Loucy (cell line): Measurements from ENCODE around the gene PNPLA2.
A peak's percentile ranks its signal among the peaks of the same experiment; 100 is the strongest.

Experiments used
- H2AFZ ChIP-seq: fragments of 200-600 bp; sonication (generic); 2 replicates; pipeline ENCODE4 v1.6.0; 2016; ENCODE audit warnings: antibody characterized with exemption, mild to moderate bottlenecking, low read length, moderate library complexity
- H3F3A ChIP-seq: fragments of 200-600 bp; 2 replicates; pipeline ENCODE4 v1.6.0; 2016; ENCODE audit warnings: antibody characterized with exemption, low read depth, mild to moderate bottlenecking
- H3K27me3 ChIP-seq: fragments of 200-600 bp; sonication (generic); 2 replicates; pipeline ENCODE4 v1.6.1; 2014; ENCODE audit warnings: low read length, mild to moderate bottlenecking; ENCODE audit not compliant: insufficient read depth, poor library complexity, severe bottlenecking
- H3K36me3 ChIP-seq: fragments of 200-600 bp; sonication (generic); 2 replicates; pipeline ENCODE4 v1.6.1; 2016; ENCODE audit warnings: low read length; ENCODE audit not compliant: insufficient read depth
- H3K4me1 ChIP-seq: fragments of 200-600 bp; sonication (generic); 2 replicates; pipeline ENCODE4 v1.5.1; 2014; ENCODE audit warnings: low read length, mild to moderate bottlenecking; ENCODE audit not compliant: insufficient read depth, poor library complexity, severe bottlenecking
- H3K4me2 ChIP-seq: fragments of 200-600 bp; sonication (generic); 2 replicates; pipeline ENCODE4 v1.6.0; 2014; ENCODE audit warnings: antibody characterized with exemption, low read length, low read depth, mild to moderate bottlenecking; ENCODE audit not compliant: poor library complexity, severe bottlenecking
- H3K4me3 ChIP-seq: fragments of 200-600 bp; sonication (generic); 2 replicates; pipeline ENCODE4 v1.5.1; 2014; ENCODE audit warnings: low read length, mild to moderate bottlenecking, mixed read lengths; ENCODE audit not compliant: poor library complexity, severe bottlenecking
- H3K79me2 ChIP-seq: fragments of 200-600 bp; sonication (generic); 2 replicates; pipeline ENCODE4 v1.6.1; 2014; ENCODE audit warnings: low read length; ENCODE audit not compliant: insufficient read depth
- H3K9ac ChIP-seq: fragments of 200-600 bp; sonication (generic); 2 replicates; pipeline ENCODE4 v1.6.0; 2014; ENCODE audit warnings: mild to moderate bottlenecking, low read depth, low read length, moderate library complexity; ENCODE audit not compliant: poor library complexity, severe bottlenecking
- H3K9me2 ChIP-seq: fragments of 200-600 bp; sonication (generic); replicated peaks from 2 replicates; pipeline ENCODE4 v1.6.1; 2016; ENCODE audit warnings: low read depth, low read length, mixed read lengths
- H3K9me3 ChIP-seq: fragments of 200-600 bp; sonication (generic); 2 replicates; pipeline ENCODE4 v1.6.1; 2014; ENCODE audit warnings: mild to moderate bottlenecking, antibody characterized with exemption, low read length, low read depth; ENCODE audit not compliant: insufficient read depth
- H4K20me1 ChIP-seq: fragments of 200-600 bp; sonication (generic); 2 replicates; pipeline ENCODE4 v1.6.0; 2014; ENCODE audit warnings: antibody characterized with exemption, low read length, mild to moderate bottlenecking; ENCODE audit not compliant: insufficient read depth, poor library complexity, severe bottlenecking
- EZH2phosphoT487 ChIP-seq: fragments of 200-600 bp; IDR thresholded peaks from 2 replicates; pipeline ENCODE4 v1.6.1; 2018; ENCODE audit warnings: antibody characterized with exemption, mild to moderate bottlenecking, moderate library complexity, borderline replicate concordance
- TF ChIP-seq, protein P1 (sequence below): fragments of 200-600 bp; sonication (generic); conservative IDR thresholded peaks from 2 replicates; pipeline ENCODE4 v1.5.1; 2014; ENCODE audit warnings: mild to moderate bottlenecking, antibody characterized with exemption, low read length

Gene PNPLA2

DNA sequence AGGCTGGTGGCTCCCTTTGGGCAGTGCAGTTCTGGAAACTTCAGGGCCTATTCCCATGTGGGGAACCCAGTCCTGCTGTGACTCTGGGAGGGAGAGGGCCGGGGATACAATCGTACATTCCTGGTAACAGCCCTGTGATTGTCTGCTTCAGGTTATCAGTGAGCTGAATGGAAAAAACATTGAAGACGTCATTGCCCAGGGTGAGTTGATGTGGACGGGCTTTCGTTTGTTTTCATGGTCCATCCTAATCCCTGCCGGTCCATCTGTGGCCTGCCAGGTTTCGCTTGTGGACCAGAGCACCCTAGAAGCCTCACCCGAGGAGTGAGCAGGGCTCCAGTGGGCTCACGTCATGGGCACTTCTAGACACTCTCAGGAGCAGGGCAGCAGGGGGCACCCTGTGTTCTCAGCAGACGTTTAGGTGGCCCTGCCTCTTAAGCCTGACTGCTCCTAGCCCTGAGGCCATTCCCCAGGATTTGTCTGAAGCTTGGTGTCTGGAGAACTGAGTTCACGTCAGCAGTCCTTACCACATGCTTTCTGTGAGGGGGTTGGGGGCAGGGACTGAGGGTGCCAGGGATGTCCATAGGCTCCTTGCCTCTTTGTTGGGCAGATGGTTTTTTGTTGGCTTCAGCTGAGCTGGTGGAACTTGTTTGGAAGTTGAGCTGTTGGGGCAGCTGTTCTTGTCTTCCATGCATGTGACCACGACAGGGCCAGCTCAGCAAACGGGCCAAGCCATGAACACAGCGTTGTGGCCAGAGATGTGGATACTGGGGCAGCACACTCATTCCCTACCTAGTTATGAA is 7.1 kb upstream of the PNPLA2 start:
- no peak for TF ChIP-seq EZH2phosphoT487
- TF ChIP-seq, protein P1, sequence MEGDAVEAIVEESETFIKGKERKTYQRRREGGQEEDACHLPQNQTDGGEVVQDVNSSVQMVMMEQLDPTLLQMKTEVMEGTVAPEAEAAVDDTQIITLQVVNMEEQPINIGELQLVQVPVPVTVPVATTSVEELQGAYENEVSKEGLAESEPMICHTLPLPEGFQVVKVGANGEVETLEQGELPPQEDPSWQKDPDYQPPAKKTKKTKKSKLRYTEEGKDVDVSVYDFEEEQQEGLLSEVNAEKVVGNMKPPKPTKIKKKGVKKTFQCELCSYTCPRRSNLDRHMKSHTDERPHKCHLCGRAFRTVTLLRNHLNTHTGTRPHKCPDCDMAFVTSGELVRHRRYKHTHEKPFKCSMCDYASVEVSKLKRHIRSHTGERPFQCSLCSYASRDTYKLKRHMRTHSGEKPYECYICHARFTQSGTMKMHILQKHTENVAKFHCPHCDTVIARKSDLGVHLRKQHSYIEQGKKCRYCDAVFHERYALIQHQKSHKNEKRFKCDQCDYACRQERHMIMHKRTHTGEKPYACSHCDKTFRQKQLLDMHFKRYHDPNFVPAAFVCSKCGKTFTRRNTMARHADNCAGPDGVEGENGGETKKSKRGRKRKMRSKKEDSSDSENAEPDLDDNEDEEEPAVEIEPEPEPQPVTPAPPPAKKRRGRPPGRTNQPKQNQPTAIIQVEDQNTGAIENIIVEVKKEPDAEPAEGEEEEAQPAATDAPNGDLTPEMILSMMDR = peak; percentile 39
- H3K4me2 ChIP-seq = peak overlapping the region; percentile 84
- peaks cover 5% of the 10 kb centered on the region for H3K27me3 ChIP-seq
- peaks cover 20% of the 10 kb centered on the region; the same call in 1 of the 2 replicates for H3K36me3 ChIP-seq
- peaks cover 30% of the 10 kb centered on the region for H4K20me1 ChIP-seq
- H3K79me2 ChIP-seq = peaks cover 55% of the 10 kb centered on the region
- peak overlapping the region; percentile 93 for H3K9ac ChIP-seq
- no peaks in the 10 kb centered on the region for H3K9me2 ChIP-seq
- H3F3A ChIP-seq = no peaks in the 10 kb centered on the region
- H3K4me3 ChIP-seq = peak overlapping the region; percentile 89
- peaks cover 24% of the 10 kb centered on the region for H3K4me1 ChIP-seq
- no peak overlapping the region for H2AFZ ChIP-seq
- no peaks in the 10 kb centered on the region for H3K9me3 ChIP-seq

DNA sequence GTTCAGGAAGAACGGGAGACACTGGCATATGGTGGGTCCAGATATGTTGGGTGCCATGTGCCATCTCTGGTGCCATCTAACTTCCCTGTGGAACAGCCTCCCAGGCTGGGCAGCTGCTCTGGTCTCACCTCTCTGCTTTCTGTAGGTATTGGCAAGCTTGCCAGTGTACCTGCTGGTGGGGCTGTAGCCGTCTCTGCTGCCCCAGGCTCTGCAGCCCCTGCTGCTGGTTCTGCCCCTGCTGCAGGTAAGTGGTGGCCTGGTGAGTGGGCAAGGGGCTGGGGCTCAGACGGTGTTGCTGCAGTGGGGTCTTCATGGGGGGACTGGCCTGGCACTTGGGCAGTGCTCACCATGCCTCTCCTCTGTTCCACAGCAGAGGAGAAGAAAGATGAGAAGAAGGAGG is 6.3 kb upstream of the PNPLA2 start:
- H3K36me3 ChIP-seq = peaks cover 20% of the 10 kb centered on the region; the same call in 1 of the 2 replicates
- H3K4me2 ChIP-seq = peak overlapping the region; percentile 84
- peaks cover 30% of the 10 kb centered on the region for H4K20me1 ChIP-seq
- peak overlapping the region; percentile 93 for H3K9ac ChIP-seq
- H3F3A ChIP-seq = no peaks in the 10 kb centered on the region
- no peaks in the 10 kb centered on the region for H3K9me3 ChIP-seq
- peaks cover 24% of the 10 kb centered on the region for H3K4me1 ChIP-seq
- H3K27me3 ChIP-seq = peaks cover 5% of the 10 kb centered on the region
- no peaks in the 10 kb centered on the region for H3K9me2 ChIP-seq
- no peak overlapping the region for H2AFZ ChIP-seq
- H3K4me3 ChIP-seq = peak overlapping the region; percentile 89
- peaks cover 55% of the 10 kb centered on the region for H3K79me2 ChIP-seq
- no peak for TF ChIP-seq EZH2phosphoT487
- TF ChIP-seq, protein P1 = no peak

DNA sequence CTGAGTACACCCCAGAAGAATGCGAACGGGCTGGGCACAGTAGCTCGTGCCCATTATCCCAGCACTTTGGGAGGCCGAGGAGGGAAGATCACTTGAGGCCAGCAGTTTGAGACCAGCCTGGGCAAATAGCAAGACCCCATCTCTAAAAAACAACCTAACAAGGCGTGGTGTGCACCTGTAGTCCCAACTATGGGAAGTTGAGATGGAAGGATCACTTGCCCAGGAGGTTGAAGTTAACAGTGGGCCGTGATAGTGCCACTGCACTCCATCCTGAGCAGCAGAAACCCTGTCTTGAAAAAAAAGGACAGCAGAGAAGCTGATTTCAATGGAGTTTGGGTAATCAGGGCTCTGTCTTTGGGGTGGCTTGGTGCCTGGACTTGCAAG is 5.7 kb upstream of the PNPLA2 start:
- peaks cover 30% of the 10 kb centered on the region for H4K20me1 ChIP-seq
- no peak overlapping the region for H3K4me3 ChIP-seq
- H3K36me3 ChIP-seq = peaks cover 20% of the 10 kb centered on the region; the same call in 1 of the 2 replicates
- H3K4me2 ChIP-seq = peak overlapping the region; percentile 84
- no peak overlapping the region for H3K9ac ChIP-seq
- no peaks in the 10 kb centered on the region for H3K9me3 ChIP-seq
- peaks cover 50% of the 10 kb centered on the region for H3K79me2 ChIP-seq
- TF ChIP-seq, protein P1 = no peak
- H3K27me3 ChIP-seq = peaks cover 5% of the 10 kb centered on the region
- no peak overlapping the region for H2AFZ ChIP-seq
- no peaks in the 10 kb centered on the region for H3F3A ChIP-seq
- H3K4me1 ChIP-seq = peaks cover 24% of the 10 kb centered on the region
- H3K9me2 ChIP-seq = no peaks in the 10 kb centered on the region
